GM12878 (cell line): ENCODE measurements around the gene IL1RL2. TPM values are rescaled to one million over a fixed set of nuclear protein-coding genes. Genes with fewer than 3 reads are reported as not detected.

Experiments used
- ATAC-seq: fragments of 200-7000 bp; cut with Tn5 transposase; 3 replicates; pipeline ENCODE4 v1.9.1; 2020; ENCODE audit warnings: mild to moderate bottlenecking, moderate library complexity
- BruUV-seq: library from RNA; stranded (reverse); fragments of 400-500 nt; replicated peaks from 2 replicates; lab custom pipeline; 2021; lab: Mats Ljungman, UMichigan
- CTCF ChIA-PET: fragments of 300-600 bp; sonication (Branson Sonifier 250); formaldehyde crosslinking; extraction: SDS; loops from one replicate; lab custom pipeline; 2021; ENCODE audit warnings: inconsistent platforms; lab: Yijun Ruan, JAX
- POLR2A ChIA-PET: fragments of 350-600 bp; formaldehyde crosslinking; extraction: SDS; loops from one replicate; lab custom pipeline; 2021; ENCODE audit warnings: inconsistent platforms; lab: Charles Lee
- RAD21 ChIA-PET: fragments of 300-600 bp; sonication (Branson Sonifier 250); formaldehyde crosslinking; loops from one replicate; lab custom pipeline; 2023; ENCODE audit warnings: antibody characterized with exemption; ENCODE audit not compliant: unreplicated experiment; lab: Charles Lee
- SMC1A ChIA-PET: fragments of 300-600 bp; sonication (Branson Sonifier 250); formaldehyde crosslinking; loops from one replicate; lab custom pipeline; 2023; ENCODE audit not compliant: unreplicated experiment, uncharacterized antibody; lab: Charles Lee
- DNase-seq: peaks from one replicate; pipeline ENCODE4 v3.0.0-alpha.2; 2011; ENCODE audit warnings: low read depth, low spot score
- FAIRE-seq: peaks from 3 replicates; lab custom pipeline; 2011; peaks lifted over from hg19 to GRCh38; lab: Jason Lieb, UNC
- H2AFZ ChIP-seq: 2 replicates; pipeline ENCODE4 v1.6.0; 2011; ENCODE audit warnings: low read depth, low read length, control low read depth; ENCODE audit not compliant: control insufficient read depth
- H3K27ac ChIP-seq: 2 replicates; pipeline ENCODE4 v1.5.1; 2011; ENCODE audit warnings: control low read depth; ENCODE audit not compliant: control insufficient read depth, insufficient read depth
- H3K27me3 ChIP-seq, 2 experiments: replicated peaks in 1 of 2; 2 replicates each; pipeline versions ENCODE4 v1.6.0 to v1.6.1; 2011; ENCODE audit warnings: low read length in 1 of 2; ENCODE audit not compliant: control insufficient read depth in 2 of 2, insufficient read depth in 2 of 2
- H3K36me3 ChIP-seq, 2 experiments: 2 replicates each; pipeline ENCODE4 v1.5.1; 2011; ENCODE audit warnings: low read length in 1 of 2; ENCODE audit not compliant: control insufficient read depth in 2 of 2, insufficient read depth in 2 of 2
- H3K4me1 ChIP-seq: 2 replicates; pipeline ENCODE4 v1.6.1; 2011; ENCODE audit warnings: mild to moderate bottlenecking, low read length, moderate library complexity, mixed read lengths; ENCODE audit not compliant: control insufficient read depth, insufficient read depth
- H3K4me2 ChIP-seq: 2 replicates; pipeline ENCODE4 v1.6.0; 2011; ENCODE audit warnings: control low read depth; ENCODE audit not compliant: control insufficient read depth, insufficient read depth
- H3K4me3 ChIP-seq: fragments of 200-600 bp; sonication (generic); 2 replicates; pipeline ENCODE4 v1.5.1; 2016
- H3K79me2 ChIP-seq: 2 replicates; pipeline ENCODE4 v1.6.0; 2011; ENCODE audit warnings: low read length; ENCODE audit not compliant: control insufficient read depth, insufficient read depth
- H3K9ac ChIP-seq: 2 replicates; pipeline ENCODE4 v1.8.0; 2011; ENCODE audit warnings: low read length, control low read depth, mixed read lengths; ENCODE audit not compliant: control insufficient read depth, insufficient read depth
- H3K9me3 ChIP-seq: replicated peaks from 3 replicates; pipeline ENCODE4 v1.5.1; 2011; ENCODE audit warnings: mild to moderate bottlenecking, low read length; ENCODE audit not compliant: control insufficient read depth, insufficient read depth
- H4K20me1 ChIP-seq: 2 replicates; pipeline ENCODE4 v1.6.0; 2011; ENCODE audit not compliant: control insufficient read depth, insufficient read depth
- BCL11A ChIP-seq: IDR thresholded peaks from 2 replicates; pipeline ENCODE4 v1.6.1; 2011; ENCODE audit warnings: low read depth, low read length
- CBX3 ChIP-seq: fragments of 200-600 bp; sonication (generic); IDR thresholded peaks from 2 replicates; pipeline ENCODE4 v1.6.1; 2016; ENCODE audit warnings: low read depth, borderline replicate concordance
- CHD1 ChIP-seq: IDR thresholded peaks from 2 replicates; pipeline ENCODE4 v1.6.1; 2012; ENCODE audit warnings: low read depth, low read length, improper control_type of control experiment
- FOS ChIP-seq: IDR thresholded peaks from 3 replicates; pipeline ENCODE4 v1.6.1; 2011; ENCODE audit warnings: borderline replicate concordance; ENCODE audit not compliant: insufficient read length; ENCODE audit errors: extremely low read depth
- MEF2B ChIP-seq: fragments of 450-650 bp; IDR thresholded peaks from 2 replicates; pipeline ENCODE4 v1.6.1; 2018; ENCODE audit warnings: mild to moderate bottlenecking, moderate library complexity; ENCODE audit not compliant: partially characterized antibody, poor library complexity, severe bottlenecking
- MTA2 ChIP-seq: fragments of 450-650 bp; IDR thresholded peaks from 2 replicates; pipeline ENCODE4 v1.6.1; 2016; ENCODE audit warnings: low read depth, mild to moderate bottlenecking, moderate library complexity
- PAX8 ChIP-seq: fragments of 450-650 bp; IDR thresholded peaks from 2 replicates; pipeline ENCODE4 v1.6.1; 2017; ENCODE audit warnings: mild to moderate bottlenecking, moderate library complexity
- RBBP5 ChIP-seq: fragments of 200-600 bp; sonication (generic); conservative IDR thresholded peaks from 2 replicates; pipeline ENCODE4 v1.6.1; 2016
- RELA ChIP-seq: fragments of 450-650 bp; IDR thresholded peaks from 2 replicates; pipeline ENCODE4 v1.8.0; 2014; ENCODE audit warnings: borderline replicate concordance; ENCODE audit not compliant: partially characterized antibody
- SPI1 ChIP-seq: IDR thresholded peaks from 2 replicates; pipeline ENCODE4 v1.6.1; 2011; ENCODE audit warnings: low read depth, mild to moderate bottlenecking, low read length, moderate library complexity, borderline replicate concordance; ENCODE audit not compliant: insufficient read depth
- STAT3 ChIP-seq: IDR thresholded peaks from 2 replicates; pipeline ENCODE4 v1.6.1; 2011; ENCODE audit warnings: low read depth, low read length, improper control_type of control experiment
- YY1 ChIP-seq: IDR thresholded peaks from 2 replicates; pipeline ENCODE4 v1.6.1; 2011; ENCODE audit warnings: low read depth, mild to moderate bottlenecking, low read length
- WGBS: methylation state at CpG from one replicate; pipeline ENCODE4 v1.1.6; 2016; ENCODE audit warnings: low lambda C conversion rate; ENCODE audit not compliant: insufficient replicate concordance, insufficient coverage; ENCODE audit errors: missing lambda C conversion rate; 5-methylcytosine and 5-hydroxymethylcytosine counted together
- in situ Hi-C: fragments of 300-500 bp; cut with MboI; formaldehyde crosslinking; loops from 9 replicates; pipeline ENCODE4 v1.14.3; 2018; ENCODE audit warnings: mixed read lengths
- intact Hi-C: fragments of 100-400 bp; cut with micrococcal nuclease; formaldehyde crosslinking; loops from one replicate; pipeline ENCODE4 v1.14.2; 2022; ENCODE audit not compliant: unreplicated experiment
- polyA plus RNA-seq, 11 experiments: library from polyadenylated mRNA; depleted of rRNA in 4 of 11; unstranded in 6 of 11; stranded (reverse) in 5 of 11; fragments of >200 nt; fragmentation: Nextera tagmentation in 4 of 11; fragmentation: Illumina TruSeq in 1 of 11; extraction: Ambion mirVana in 4 of 11; extraction: Trizol in 1 of 11; gene quantifications; 1 replicate in 1 of 11; 2 replicates in 10 of 11; pipeline versions ENCODE4 v1.2.1 to v1.2.3, GENCODE V29; 2011 to 2016; ENCODE audit warnings: inconsistent platforms in 2 of 11, missing spikeins in 2 of 11, low read depth in 1 of 11
- total RNA-seq, 4 experiments: library from RNA; depleted of rRNA in 3 of 4; stranded (reverse); fragments of >200 nt in 3 of 4; fragmentation: Illumina TruSeq in 1 of 4; extraction: Trizol in 1 of 4; gene quantifications; 2 replicates each; pipeline versions ENCODE4 v1.2.1 to v1.2.3, GENCODE V29; 2013 to 2021

IL1RL2 gene
- total and polyA plus RNA-seq, 10 of the 15 experiments (the other 5 are each of a cell fraction or from before 2014, with no cell fraction given), result not detected

DNA sequence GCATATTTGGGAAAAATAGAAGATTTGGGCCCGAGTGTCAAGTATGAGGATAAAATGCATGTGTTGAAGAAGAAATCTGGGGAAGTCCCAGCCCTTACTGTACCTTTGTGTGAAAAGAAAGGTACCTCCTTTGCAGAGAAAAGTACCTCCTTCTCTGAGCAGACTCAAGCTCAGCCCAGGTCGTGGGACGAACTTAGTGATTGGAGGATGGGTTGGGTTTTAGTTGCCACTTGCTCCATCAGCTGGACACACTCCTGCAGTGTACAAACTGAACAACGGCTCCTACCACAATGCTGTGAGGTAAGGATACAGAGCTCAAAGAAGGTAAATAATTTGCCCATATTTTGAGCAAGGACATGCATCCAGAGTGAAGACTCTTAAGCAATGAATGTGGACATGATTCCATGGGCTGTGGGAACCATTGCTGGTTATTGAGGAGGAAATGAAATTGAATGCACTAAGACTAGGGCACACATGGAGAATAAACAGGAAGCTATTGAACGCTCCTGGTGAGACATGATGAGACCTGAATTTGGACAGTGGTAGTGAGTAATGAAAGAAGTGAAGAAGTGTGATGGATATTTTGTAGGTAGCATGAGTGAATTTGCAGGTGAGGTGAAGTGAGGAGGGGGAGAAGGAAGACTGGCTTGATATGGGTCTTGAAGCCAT is 74.8 kb downstream of the IL1RL2 start:
- SMC1A ChIA-PET, result interaction anchor here (0.5 to 0.6 kb wide), 2 partner anchors 245 to 616 kb away, joined by 3 read pairs; no protein-coding TSS in a partner anchor
- WGBS, result 33% methylated on average over 5 of the region's 5 CpGs

DNA sequence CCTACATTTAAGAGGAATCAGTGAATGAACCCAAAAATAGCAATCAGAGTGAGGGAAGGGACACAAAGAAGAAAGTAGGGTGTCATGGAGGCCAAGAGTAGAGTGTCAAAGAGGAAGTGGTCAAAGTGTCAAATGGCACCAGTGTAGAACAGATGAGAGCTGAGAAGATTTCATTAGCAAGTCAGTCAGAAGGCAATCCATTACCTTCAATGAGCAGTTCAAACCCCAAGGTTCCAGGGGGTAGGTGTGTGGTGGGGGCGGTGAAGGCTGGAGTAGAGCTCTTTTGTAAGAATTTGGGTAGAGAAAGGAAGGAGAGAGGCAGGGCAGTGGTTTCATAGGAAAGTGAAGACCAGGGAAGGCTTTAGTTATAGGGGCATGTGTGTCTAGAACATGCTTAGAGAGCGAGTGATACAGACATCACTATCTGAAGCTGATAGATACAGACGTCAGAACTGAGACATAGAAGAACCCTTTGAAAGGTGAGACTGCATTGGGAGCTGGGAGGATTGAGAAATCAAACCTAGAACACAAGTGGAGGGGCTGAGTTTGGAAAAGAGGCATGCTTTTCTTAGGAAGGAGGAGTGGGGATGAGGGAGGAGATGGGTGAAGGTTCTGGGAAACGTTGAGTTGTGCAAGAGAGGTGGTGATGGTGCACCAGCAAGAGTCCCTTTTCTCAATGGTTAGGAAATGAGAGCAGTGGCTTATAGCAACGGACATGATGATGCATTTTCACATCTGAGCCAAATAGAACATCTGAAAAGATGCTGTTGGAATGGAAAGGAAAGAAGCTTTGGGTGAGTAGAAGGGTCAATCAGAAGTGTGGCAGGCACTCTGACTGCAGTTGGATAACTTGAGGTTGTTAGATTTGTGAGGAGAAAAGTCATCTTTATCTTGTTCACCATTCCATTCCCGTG is 75.7 kb downstream of the IL1RL2 start:
- H3K79me2 ChIP-seq, result no peaks in the 10 kb centered on the region
- FAIRE-seq (no peak), DNase-seq (no peak), ATAC-seq (no peak; the same call in 2 of the 3 replicates)
- ChIA-PET CTCF (interaction anchor here (0.8 to 2.7 kb wide), 6 partner anchors 9 to 180 kb away, joined by 3 to 10 read pairs (median 3); no protein-coding TSS in a partner anchor), POLR2A (no interaction called here), RAD21 (interaction anchor here (0.7 kb wide), 1 partner anchor 180 kb away, joined by 3 read pairs; no protein-coding TSS in a partner anchor), SMC1A (interaction anchor here (0.5 to 1.6 kb wide), 2 partner anchors 9 to 244 kb away, joined by 3 to 5 read pairs; no protein-coding TSS in a partner anchor)
- H4K20me1 ChIP-seq, result no peaks in the 10 kb centered on the region
- TF ChIP-seq MEF2B, result peak; percentile 26
- no peak for TF ChIP-seq PAX8
- TF ChIP-seq SPI1, result peak; percentile 34; the same call in 1 of the 2 replicates
- peak; percentile 15; the same call in 1 of the 2 replicates for TF ChIP-seq MTA2
- no peak for TF ChIP-seq RELA
- no peak for TF ChIP-seq YY1
- no peak overlapping the region for H3K9ac ChIP-seq
- no peak overlapping the region for H3K27ac ChIP-seq
- intact Hi-C loops (no loop called here), in situ Hi-C loops (no loop called here)
- no peaks in the 10 kb centered on the region; the same call in 2 of the 3 replicates for H3K9me3 ChIP-seq
- no peak overlapping the region for H3K4me2 ChIP-seq
- no peaks in the 10 kb centered on the region; a peak in 1 of 4 replicates for H3K27me3 ChIP-seq
- H3K36me3 ChIP-seq, result no peaks in the 10 kb centered on the region
- no peaks in the 10 kb centered on the region for H3K4me1 ChIP-seq
- 8% methylated on average over 6 of the region's 6 CpGs for WGBS
- H2AFZ ChIP-seq, result no peak overlapping the region
- no TSS peak for BruUV-seq
- no peak overlapping the region for H3K4me3 ChIP-seq

More for the DNA sequence above, 74.8 kb downstream of the IL1RL2 start:
- Histone ChIP-seq H4K20me1 (no peaks in the 10 kb centered on the region), H3K36me3 (no peaks in the 10 kb centered on the region), H3K27me3 (no peaks in the 10 kb centered on the region; a peak in 1 of 4 replicates), H3K9ac (no peak overlapping the region), H3K4me2 (no peak overlapping the region), H3K4me1 (no peaks in the 10 kb centered on the region), H2AFZ (no peak overlapping the region)
- intact Hi-C loops, result no loop called here
- POLR2A ChIA-PET, result no interaction called here
- no peak for DNase-seq
- no peak for TF ChIP-seq STAT3
- TF ChIP-seq FOS, result no peak
- TF ChIP-seq CHD1, result no peak
- no peak for TF ChIP-seq CBX3
- TF ChIP-seq BCL11A, result no peak
- no peak for TF ChIP-seq RBBP5
- TF ChIP-seq, all 136 proteins: peak for 0
- ATAC-seq (no peak), FAIRE-seq (no peak)
- ChIA-PET CTCF (interaction anchor here (1.2 to 2.7 kb wide), 3 partner anchors 8 to 21 kb away, joined by 3 to 10 read pairs (median 7); no protein-coding TSS in a partner anchor), RAD21 (interaction anchor here (0.7 kb wide), 1 partner anchor 181 kb away, joined by 3 read pairs; no protein-coding TSS in a partner anchor)
- Histone ChIP-seq H3K27ac (no peak overlapping the region), H3K9me3 (no peaks in the 10 kb centered on the region; the same call in 2 of the 3 replicates), H3K4me3 (no peak overlapping the region), H3K79me2 (no peaks in the 10 kb centered on the region)
- in situ Hi-C loops, result no loop called here
- BruUV-seq, result no TSS peak
